Myocyte (in vitro differentiated cells): ENCODE data around the gene HSF2BP. TPM values are rescaled to one million over a fixed set of nuclear protein-coding genes. Genes with fewer than 3 reads are reported as not detected.

Experiments
- microRNA-seq: library from miRNA; unstranded; fragments of <30 nt; microRNA quantifications from one replicate; pipeline ENCODE4, GENCODE V29; 2016
- total RNA-seq: library from RNA; depleted of rRNA; stranded (reverse); fragments of >200 nt; gene quantifications from 2 replicates; pipeline ENCODE4 v1.2.3, GENCODE V29; 2014

Gene HSF2BP
- total RNA-seq, 1 donor from 2014 or later = 2.3 TPM

Small RNAs within 50 kb of the gene (microRNA-seq; reads per million reads assigned to microRNA genes)
- not detected for gene MIR6070

Other genes starting within 250 kb of the HSF2BP start
- gene SIK1, start 232.4 kb downstream of the HSF2BP start, total RNA-seq = 31.9 and 40.5 TPM in 2 replicates
- gene RRP1B, start 72 bp upstream of the HSF2BP start, total RNA-seq = 33.4 and 34.9 TPM in 2 replicates
- 55.6 and 87.0 TPM in 2 replicates for gene PDXK, start 59.6 kb upstream of the HSF2BP start, total RNA-seq
- 6.9 and 12.5 TPM in 2 replicates for gene CSTB, start 116.8 kb upstream of the HSF2BP start, total RNA-seq
- 21.6 and 22.5 TPM in 2 replicates for gene RRP1, start 130.1 kb upstream of the HSF2BP start, total RNA-seq
- gene AGPAT3, start 205.7 kb upstream of the HSF2BP start, total RNA-seq = 25.8 and 31.0 TPM in 2 replicates